SK-N-SH treated with all-trans-retinoic acid at 6 μM for 48 hours (cell line): ENCODE data around the gene PPCS.

Source experiments
- ARNTL ChIP-seq: fragments of 450-650 bp; formaldehyde crosslinking; IDR thresholded peaks from 2 replicates; pipeline ENCODE4 v1.5.0; 2020; ENCODE audit warnings: low read depth, mild to moderate bottlenecking, moderate library complexity, borderline replicate concordance
- ESRRG ChIP-seq: fragments of 250-450 bp; sonication (Bioruptor Pico); IDR thresholded peaks from 2 replicates; pipeline ENCODE4 v1.6.1; 2021; ENCODE audit warnings: mild to moderate bottlenecking
- GLIS3 ChIP-seq: fragments of 250-450 bp; sonication (Bioruptor Pico); IDR thresholded peaks from 2 replicates; pipeline ENCODE4 v1.5.0; 2020; ENCODE audit warnings: mild to moderate bottlenecking, moderate library complexity
- PATZ1 ChIP-seq: fragments of 250-450 bp; sonication (Bioruptor Pico); IDR thresholded peaks from 2 replicates; pipeline ENCODE4 v1.8.0; 2020; ENCODE audit warnings: mild to moderate bottlenecking, moderate library complexity, borderline replicate concordance
- POU6F1 ChIP-seq: fragments of 250-450 bp; sonication (Bioruptor Pico); IDR thresholded peaks from 2 replicates; pipeline ENCODE4 v1.8.0; 2021; ENCODE audit warnings: low read depth, mild to moderate bottlenecking, moderate library complexity, borderline replicate concordance
- PPARA ChIP-seq: fragments of 250-450 bp; sonication (Bioruptor Pico); IDR thresholded peaks from 2 replicates; pipeline ENCODE4 v1.5.0; 2020; ENCODE audit warnings: mild to moderate bottlenecking, borderline replicate concordance
- RARB ChIP-seq: fragments of 250-450 bp; sonication (Bioruptor Pico); IDR thresholded peaks from 2 replicates; pipeline ENCODE4 v1.8.0; 2021; ENCODE audit warnings: mild to moderate bottlenecking, moderate library complexity
- TCF4 ChIP-seq: fragments of 250-450 bp; sonication (Bioruptor Pico); IDR thresholded peaks from 2 replicates; pipeline ENCODE4 v1.8.0; 2021; ENCODE audit warnings: mild to moderate bottlenecking, moderate library complexity, borderline replicate concordance
- TSHZ2 ChIP-seq: fragments of 250-450 bp; sonication (Bioruptor Pico); IDR thresholded peaks from 2 replicates; pipeline ENCODE4 v1.5.0; 2020; ENCODE audit warnings: mild to moderate bottlenecking, moderate library complexity
- ZC3H10 ChIP-seq: fragments of 250-450 bp; sonication (Bioruptor Pico); IDR thresholded peaks from 2 replicates; pipeline ENCODE4 v1.5.1; 2021; ENCODE audit warnings: mild to moderate bottlenecking, moderate library complexity
- ZFP3 ChIP-seq: fragments of 250-450 bp; sonication (Bioruptor Pico); IDR thresholded peaks from 2 replicates; pipeline ENCODE4 v1.5.0; 2020; ENCODE audit warnings: mild to moderate bottlenecking, moderate library complexity
- ZFP30 ChIP-seq: fragments of 450-650 bp; formaldehyde crosslinking; IDR thresholded peaks from 2 replicates; pipeline ENCODE4 v1.5.0; 2022; ENCODE audit warnings: mild to moderate bottlenecking, moderate library complexity
- TF ChIP-seq, protein P1 (sequence below): fragments of 250-450 bp; sonication (Bioruptor Pico); IDR thresholded peaks from 2 replicates; pipeline ENCODE4 v1.5.1; 2020; ENCODE audit warnings: low read depth, mild to moderate bottlenecking, moderate library complexity

DNA sequence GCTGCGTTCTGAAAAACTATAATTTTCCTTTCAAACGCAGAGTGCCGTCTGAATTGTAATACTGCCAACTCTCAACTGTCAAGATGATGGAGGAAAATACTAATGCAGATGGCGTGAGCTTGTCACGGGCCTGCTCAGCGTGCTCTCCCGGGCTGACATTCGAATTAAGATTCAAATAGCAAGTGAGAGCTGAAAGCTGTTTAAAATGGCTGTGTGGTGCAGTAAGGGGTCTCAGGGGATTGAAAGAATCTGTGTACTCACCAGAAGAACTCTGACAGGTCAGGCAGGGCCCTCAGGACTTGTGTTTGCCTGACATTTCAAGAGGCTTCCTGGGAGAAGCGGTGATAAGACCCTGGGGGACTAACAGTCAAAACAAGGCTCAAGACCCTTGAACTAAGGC, 33.6 kb upstream of the PPCS start:
- TF ChIP-seq POU6F1: no peak
- no peak for TF ChIP-seq ZFP30
- TF ChIP-seq ARNTL (CRISPR knock-in tag): no peak
- TF ChIP-seq ZFP3: no peak
- no peak for TF ChIP-seq PATZ1
- TF ChIP-seq, protein P1, sequence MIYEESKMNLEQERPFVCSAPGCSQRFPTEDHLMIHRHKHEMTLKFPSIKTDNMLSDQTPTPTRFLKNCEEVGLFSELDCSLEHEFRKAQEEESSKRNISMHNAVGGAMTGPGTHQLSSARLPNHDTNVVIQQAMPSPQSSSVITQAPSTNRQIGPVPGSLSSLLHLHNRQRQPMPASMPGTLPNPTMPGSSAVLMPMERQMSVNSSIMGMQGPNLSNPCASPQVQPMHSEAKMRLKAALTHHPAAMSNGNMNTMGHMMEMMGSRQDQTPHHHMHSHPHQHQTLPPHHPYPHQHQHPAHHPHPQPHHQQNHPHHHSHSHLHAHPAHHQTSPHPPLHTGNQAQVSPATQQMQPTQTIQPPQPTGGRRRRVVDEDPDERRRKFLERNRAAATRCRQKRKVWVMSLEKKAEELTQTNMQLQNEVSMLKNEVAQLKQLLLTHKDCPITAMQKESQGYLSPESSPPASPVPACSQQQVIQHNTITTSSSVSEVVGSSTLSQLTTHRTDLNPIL (CRISPR knock-in tag): no peak
- no peak for TF ChIP-seq ESRRG (CRISPR knock-in tag)
- TF ChIP-seq TCF4 (CRISPR knock-in tag): no peak
- no peak for TF ChIP-seq PPARA (CRISPR knock-in tag)
- TF ChIP-seq TSHZ2 (CRISPR knock-in tag): no peak
- TF ChIP-seq ZC3H10 (CRISPR knock-in tag): no peak
- TF ChIP-seq RARB (CRISPR knock-in tag): no peak
- TF ChIP-seq GLIS3: no peak
